Heart right ventricle (tissue), 16 donors: ENCODE data around the gene DAPK1. TPM values are rescaled to one million over a fixed set of nuclear protein-coding genes. Genes with fewer than 3 reads are reported as not detected.

Source experiments
- ATAC-seq, 8 donors: fragments of 200-7000 bp; cut with Tn5 transposase; one replicate each; pipeline ENCODE4 v1.9.1; 2020; ENCODE audit warnings: mild to moderate bottlenecking in 8 of 8, moderate library complexity in 8 of 8, moderate number of reproducible peaks in 1 of 8
- DNase-seq, 2 donors: peaks; one replicate each; pipeline ENCODE4 v3.0.0-alpha.2; 2020
- H3K27ac ChIP-seq, 10 donors: fragments of 200-600 bp; sonication (generic) in 2 of 10; one replicate each; pipeline versions ENCODE4 v1.5.0 to v1.8.0; 2020 to 2022; ENCODE audit warnings: mild to moderate bottlenecking in 3 of 10
- H3K27me3 ChIP-seq, 7 donors: fragments of 200-600 bp; one replicate each; pipeline ENCODE4 v1.8.0; 2021 to 2022; ENCODE audit warnings: mild to moderate bottlenecking in 2 of 7
- H3K36me3 ChIP-seq, 9 donors: fragments of 200-600 bp; sonication (generic) in 1 of 9; one replicate each; pipeline versions ENCODE4 v1.5.0 to v1.8.0; 2020 to 2022; ENCODE audit warnings: mild to moderate bottlenecking in 2 of 9
- H3K4me1 ChIP-seq, 9 donors: fragments of 200-600 bp; sonication (generic) in 1 of 9; one replicate each; pipeline versions ENCODE4 v1.5.0 to v1.8.0; 2020 to 2022; ENCODE audit warnings: mild to moderate bottlenecking in 4 of 9
- H3K4me3 ChIP-seq, 10 donors: fragments of 200-600 bp; sonication (generic) in 2 of 10; one replicate each; pipeline versions ENCODE4 v1.5.0 to v1.8.0; 2020 to 2022; ENCODE audit warnings: mild to moderate bottlenecking in 7 of 10, moderate library complexity in 2 of 10
- H3K9me3 ChIP-seq, 11 donors: fragments of 200-600 bp in 10 of 11; sonication (generic) in 2 of 11; one replicate each; pipeline versions ENCODE4 v1.5.0 to v1.8.0; 2013 to 2022; ENCODE audit warnings: mild to moderate bottlenecking in 2 of 11, control low read depth in 1 of 11, moderate library complexity in 1 of 11
- WGBS, 2 donors: extraction: QIAGEN DNeasy Blood & Tissue Kit; methylation state at CpG; one replicate each; pipeline ENCODE4 v1.1.7; 2013; ENCODE audit warnings: inconsistent platforms in 1 of 2; 5-methylcytosine and 5-hydroxymethylcytosine counted together
- intact Hi-C, 10 donors: fragments of 100-400 bp; cut with DNase I; formaldehyde crosslinking; loops; one replicate each; pipeline versions ENCODE4 v1.11.1 to v1.14.2; 2022
- polyA plus RNA-seq, 2 donors: library from polyadenylated mRNA; stranded (reverse); fragments of 200-250 nt; gene quantifications; one replicate each; pipeline ENCODE4 v1.2.3, GENCODE V29; 2013
- total RNA-seq, 10 donors: library from RNA; stranded (reverse); fragmentation: NEBNext Ultra II Directional in 3 of 10; extraction: Animal tissue kit (Norgen Biotek cat#: 25700) in 3 of 10; gene quantifications; one replicate each; pipeline versions ENCODE4 v1.2.1 to v1.2.4, GENCODE V29; 2021 to 2023
- TF ChIP-seq, protein P1 (sequence below), 9 donors: fragments of 200-600 bp; sonication (generic) in 2 of 9; IDR thresholded peaks; one replicate each; pipeline versions ENCODE4 v1.5.0 to v1.8.0; 2021 to 2022; ENCODE audit warnings: antibody characterized with exemption in 9 of 9, mild to moderate bottlenecking in 5 of 9, moderate library complexity in 1 of 9
- donor health status: Arrhythmogenic right ventricular cardiomyopathy.
- donor health status: ischemic (EF 13 %, LVEDD 7.1; RV severe dilation, severe dysfunction).
- donor health status: healthy with polysubstance abuse.
- donor health status: DM: no; HTN: yes; CAD: no.
- donor health status: DM: no; HTN: no; CAD: no.
- donor health status: ischemic (EF 25% LVEDD 6.9; RV normal size, moderate dysfunction).
- donor health status: ischemic (EF 25% LVEDD 5.7; RV mildly dilated, moderate dysfunction).
- donor health status: healthy.
- donor health status: DM: yes; HTN: yes; CAD: no.
- donor health status: Ischemic cardiomyopathy.
- donor health status: ischemic (EF 35%, LVEDD 5.7; RV mildly dilated, moderate dysfunction).
- donor health status: nonischemic (EF 11% LVEDD 7.7; RV severe dilation, severe dysfunction).
- donor health status: DM: yes; HTN: yes; CAD: no.
- donor health status: PGD.
- donor health status: ischemic (EF 29% LVEDD 5.4; RV normal size, mild dysfunction).
- donor health status: nonischemic (EF 23%, LVEDD 6.1; RV moderate dilation, normal function).

DAPK1 gene
- total and polyA plus RNA-seq, 12 donors: 1.1 to 15.5 (median 4.2) TPM

DNA sequence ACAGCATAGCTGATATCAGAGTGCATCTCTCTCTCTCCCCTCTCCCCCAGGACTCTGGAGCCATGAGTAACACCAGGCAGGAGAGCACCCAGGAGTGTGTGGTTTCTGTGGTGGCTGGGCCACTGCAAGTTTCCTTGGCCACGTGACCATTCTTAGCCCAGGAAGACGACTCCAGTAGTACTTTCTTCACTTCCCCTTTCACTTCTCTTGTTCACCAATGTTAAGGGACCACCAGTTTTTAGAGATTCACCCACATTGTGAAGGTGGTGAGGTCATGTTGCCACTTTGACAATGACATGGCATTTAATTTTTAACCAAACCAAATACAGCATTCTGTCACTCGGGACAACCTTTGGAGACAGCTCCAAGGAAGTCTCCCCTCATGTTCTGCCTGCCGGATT is 17.9 kb upstream of the DAPK1 start:
- TF ChIP-seq, protein P1, sequence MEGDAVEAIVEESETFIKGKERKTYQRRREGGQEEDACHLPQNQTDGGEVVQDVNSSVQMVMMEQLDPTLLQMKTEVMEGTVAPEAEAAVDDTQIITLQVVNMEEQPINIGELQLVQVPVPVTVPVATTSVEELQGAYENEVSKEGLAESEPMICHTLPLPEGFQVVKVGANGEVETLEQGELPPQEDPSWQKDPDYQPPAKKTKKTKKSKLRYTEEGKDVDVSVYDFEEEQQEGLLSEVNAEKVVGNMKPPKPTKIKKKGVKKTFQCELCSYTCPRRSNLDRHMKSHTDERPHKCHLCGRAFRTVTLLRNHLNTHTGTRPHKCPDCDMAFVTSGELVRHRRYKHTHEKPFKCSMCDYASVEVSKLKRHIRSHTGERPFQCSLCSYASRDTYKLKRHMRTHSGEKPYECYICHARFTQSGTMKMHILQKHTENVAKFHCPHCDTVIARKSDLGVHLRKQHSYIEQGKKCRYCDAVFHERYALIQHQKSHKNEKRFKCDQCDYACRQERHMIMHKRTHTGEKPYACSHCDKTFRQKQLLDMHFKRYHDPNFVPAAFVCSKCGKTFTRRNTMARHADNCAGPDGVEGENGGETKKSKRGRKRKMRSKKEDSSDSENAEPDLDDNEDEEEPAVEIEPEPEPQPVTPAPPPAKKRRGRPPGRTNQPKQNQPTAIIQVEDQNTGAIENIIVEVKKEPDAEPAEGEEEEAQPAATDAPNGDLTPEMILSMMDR (IDR thresholded peaks at IDR 0.05): no peak
- H3K27me3 ChIP-seq: peaks cover 0 to 3% (median 0%) of the 10 kb centered on the region in 7 donors
- WGBS, 2 donors: 84 to 87% methylated on average over 4 of the region's 4 CpGs
- H3K36me3 ChIP-seq: no peaks in the 10 kb centered on the region
- intact Hi-C loops: no loop called here
- H3K27ac ChIP-seq: peak overlapping the region in 1 of 10 donors; percentile 53
- H3K4me1 ChIP-seq: peaks cover 0 to 5% (median 0%) of the 10 kb centered on the region in 9 donors
- no peak overlapping the region for H3K4me3 ChIP-seq
- ATAC-seq (peak in 5 of 8 donors; percentile 39 to 71 (median 55)), DNase-seq (peak in 1 of 2 donors; percentile 29)
- H3K9me3 ChIP-seq: no peaks in the 10 kb centered on the region

DNA sequence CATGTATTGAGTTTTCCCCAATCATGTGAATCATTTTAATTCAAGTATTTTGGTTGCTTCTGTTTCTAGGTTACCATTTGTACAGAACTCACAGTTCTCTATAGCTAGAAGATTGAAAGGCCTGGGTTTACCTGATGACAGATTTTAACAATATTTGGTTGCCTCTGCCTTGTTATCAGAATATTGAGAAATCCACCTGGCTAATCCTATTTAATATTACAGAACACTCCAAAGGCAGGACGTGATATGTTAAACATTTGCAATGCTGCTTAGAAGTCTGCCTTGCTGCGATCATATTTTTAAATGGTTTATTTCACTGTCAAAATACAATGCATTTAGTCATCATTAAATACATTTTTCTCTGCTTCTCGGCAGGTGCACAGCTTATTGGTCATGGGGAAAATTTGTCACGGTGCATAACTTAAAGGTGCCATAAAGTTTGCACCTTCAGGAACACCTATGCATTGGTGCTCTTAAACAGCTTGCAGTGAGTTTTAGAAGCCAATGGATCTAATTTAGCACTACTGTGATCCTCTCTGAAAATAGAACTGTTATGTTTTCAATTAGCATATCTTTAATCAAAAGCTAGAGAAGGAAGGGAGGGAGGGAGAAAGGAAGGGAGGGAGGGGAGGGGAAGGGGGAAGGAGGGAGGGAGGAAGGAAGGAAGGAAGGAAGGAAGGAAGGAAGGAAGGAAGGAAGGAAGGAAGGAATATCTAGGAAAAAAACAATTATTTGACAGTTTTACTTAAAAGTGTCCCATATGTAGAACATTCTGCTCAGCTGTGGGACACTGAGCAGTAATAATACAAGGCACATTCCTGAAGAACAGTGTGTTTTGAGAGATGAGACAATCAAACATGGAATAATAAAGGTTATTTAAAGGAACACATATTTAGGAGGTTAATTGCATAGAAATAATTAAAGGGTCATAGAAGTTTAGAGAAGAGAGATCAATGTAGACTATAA is 15.5 kb upstream of the DAPK1 start:
- peaks cover 0 to 3% (median 0%) of the 10 kb centered on the region in 7 donors for H3K27me3 ChIP-seq
- DNase-seq: no peak
- WGBS, 2 donors: 90 to 93% methylated on average over 4 of the region's 4 CpGs
- no peaks in the 10 kb centered on the region for H3K36me3 ChIP-seq
- no peak overlapping the region for H3K4me3 ChIP-seq
- TF ChIP-seq, protein P1 (IDR thresholded peaks at IDR 0.05): no peak
- H3K27ac ChIP-seq: no peak overlapping the region
- H3K4me1 ChIP-seq: peaks cover 0 to 5% (median 0%) of the 10 kb centered on the region in 9 donors
- intact Hi-C loops: no loop called here
- no peak for ATAC-seq
- no peaks in the 10 kb centered on the region for H3K9me3 ChIP-seq

DNA sequence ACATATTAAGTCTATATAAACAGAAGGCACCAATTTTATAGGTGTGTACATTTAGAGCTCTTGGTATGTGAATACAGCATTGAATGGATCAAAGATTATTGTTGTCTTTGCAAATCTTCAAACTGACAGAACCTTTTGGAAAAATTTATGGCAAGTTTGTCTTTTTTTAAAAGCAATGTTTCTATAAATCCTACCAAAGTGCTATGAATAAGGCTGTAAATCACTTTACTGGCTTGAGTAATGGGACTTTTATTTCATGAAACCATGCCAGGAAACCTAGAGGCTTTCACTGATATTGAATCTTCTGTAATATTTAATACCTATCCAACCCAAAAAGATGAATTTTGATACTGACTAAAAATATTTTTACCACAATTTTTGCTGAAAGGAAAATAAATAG is 7.4 kb upstream of the DAPK1 start:
- H3K27ac ChIP-seq: no peak overlapping the region
- H3K36me3 ChIP-seq: no peaks in the 10 kb centered on the region
- ATAC-seq (no peak), DNase-seq (no peak)
- H3K4me3 ChIP-seq: no peak overlapping the region
- TF ChIP-seq, protein P1 (IDR thresholded peaks at IDR 0.05): no peak
- no peaks in the 10 kb centered on the region for H3K9me3 ChIP-seq
- intact Hi-C loops: loop anchor here in 1 of 10 donors (10.0 kb wide), 1 partner anchor 175 kb away; no protein-coding TSS in a partner anchor
- peaks cover 0 to 15% (median 0%) of the 10 kb centered on the region in 9 donors for H3K4me1 ChIP-seq
- peaks cover 0 to 25% (median 8%) of the 10 kb centered on the region in 7 donors for H3K27me3 ChIP-seq

DNA sequence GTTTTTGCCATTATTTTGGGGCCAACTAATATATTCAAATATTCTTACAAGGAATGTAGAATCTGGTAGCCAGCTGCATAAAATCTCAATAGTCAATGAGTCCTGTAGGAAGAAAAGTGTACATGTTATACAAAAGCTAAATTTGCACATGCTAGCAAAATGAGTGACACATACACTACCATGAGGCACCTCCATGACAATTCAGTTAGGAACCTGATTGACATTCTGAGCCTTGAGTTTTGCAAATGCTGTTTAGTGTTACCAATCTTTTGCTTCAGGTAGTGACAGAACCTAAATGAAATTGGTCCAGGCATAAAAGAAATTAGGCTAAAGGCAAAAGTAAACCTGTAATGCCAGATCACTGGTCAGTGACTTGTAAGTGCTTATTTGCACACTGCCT is 6.8 kb upstream of the DAPK1 start:
- H3K9me3 ChIP-seq: no peaks in the 10 kb centered on the region
- H3K27ac ChIP-seq: no peak overlapping the region
- no peak overlapping the region for H3K4me3 ChIP-seq
- no peak for ATAC-seq
- TF ChIP-seq, protein P1 (IDR thresholded peaks at IDR 0.05): no peak
- H3K36me3 ChIP-seq: no peaks in the 10 kb centered on the region
- H3K4me1 ChIP-seq: peaks cover 0 to 15% (median 0%) of the 10 kb centered on the region in 9 donors
- no peak for DNase-seq
- H3K27me3 ChIP-seq: peaks cover 0 to 32% (median 13%) of the 10 kb centered on the region in 7 donors
- intact Hi-C loops: loop anchor here in 1 of 10 donors (10.0 kb wide), 1 partner anchor 174 kb away; no protein-coding TSS in a partner anchor
